Liver (tissue), 9 donors: Measurements from ENCODE around the gene ASB15. TPM values are rescaled to one million over a fixed set of nuclear protein-coding genes. Genes with fewer than 3 reads are reported as not detected.

Experiments used
- DNase-seq: peaks from one replicate; pipeline ENCODE4 v3.0.0-alpha.2; 2017; ENCODE audit warnings: low spot score
- H3K27ac ChIP-seq, 2 donors: one replicate each; pipeline ENCODE4 v1.7.0; 2013; ENCODE audit warnings: inconsistent platforms in 2 of 2, low read length in 2 of 2, control low read depth in 1 of 2, low read depth in 1 of 2, mild to moderate bottlenecking in 1 of 2
- H3K27me3 ChIP-seq, 4 donors: one replicate each; pipeline versions ENCODE4 v1.6.1 to v1.7.0; 2013; ENCODE audit warnings: low read length in 3 of 4, inconsistent platforms in 1 of 4, mild to moderate bottlenecking in 1 of 4, moderate library complexity in 1 of 4; ENCODE audit not compliant: control insufficient read depth in 4 of 4, insufficient read depth in 4 of 4
- H3K36me3 ChIP-seq, 4 donors: one replicate each; pipeline versions ENCODE4 v1.6.1 to v1.7.0; 2013; ENCODE audit warnings: low read length in 3 of 4, mild to moderate bottlenecking in 3 of 4, low read depth in 1 of 4, moderate library complexity in 1 of 4; ENCODE audit not compliant: control insufficient read depth in 4 of 4, insufficient read depth in 3 of 4
- H3K4me1 ChIP-seq, 4 donors: one replicate each; pipeline versions ENCODE4 v1.6.1 to v1.7.0; 2013; ENCODE audit warnings: low read length in 3 of 4, mild to moderate bottlenecking in 3 of 4, moderate library complexity in 1 of 4; ENCODE audit not compliant: control insufficient read depth in 4 of 4, insufficient read depth in 4 of 4
- H3K4me3 ChIP-seq, 3 donors: one replicate each; pipeline versions ENCODE4 v1.6.1 to v1.7.0; 2013; ENCODE audit warnings: low read length in 3 of 3, control low read depth in 1 of 3, low read depth in 1 of 3, mild to moderate bottlenecking in 1 of 3
- H3K9ac ChIP-seq, 2 donors: one replicate each; pipeline ENCODE4 v1.7.0; 2013; ENCODE audit warnings: low read length in 2 of 2, mild to moderate bottlenecking in 2 of 2, moderate library complexity in 2 of 2, control low read depth in 1 of 2, low read depth in 1 of 2
- H3K9me3 ChIP-seq, 4 donors: one replicate each; pipeline versions ENCODE4 v1.6.1 to v1.7.0; 2013; ENCODE audit warnings: low read length in 3 of 4; ENCODE audit not compliant: control insufficient read depth in 4 of 4
- CTCF ChIP-seq: fragments of 150-350 bp; IDR thresholded peaks from 2 replicates; pipeline ENCODE4 v1.5.1; 2017; ENCODE audit warnings: improper control_type of control experiment, low read depth, low read length; ENCODE audit not compliant: missing input control
- EGR1 ChIP-seq, 2 donors: IDR thresholded peaks; 2 replicates each; pipeline ENCODE4 v1.6.1; 2016 to 2018; ENCODE audit warnings: antibody characterized with exemption in 2 of 2, low read depth in 2 of 2
- FOXA2 ChIP-seq: IDR thresholded peaks from 2 replicates; pipeline ENCODE4 v1.6.1; 2016; ENCODE audit warnings: antibody characterized with exemption
- GABPA ChIP-seq, 2 donors: IDR thresholded peaks in 1 of 2; conservative IDR thresholded peaks in 1 of 2; 2 replicates each; pipeline ENCODE4 v1.6.1; 2016; ENCODE audit warnings: antibody characterized with exemption in 2 of 2, mild to moderate bottlenecking in 1 of 2, moderate library complexity in 1 of 2
- HNF4A ChIP-seq, 2 donors: conservative IDR thresholded peaks; 2 replicates each; pipeline ENCODE4 v1.6.1; 2016; ENCODE audit warnings: antibody characterized with exemption in 2 of 2, mild to moderate bottlenecking in 2 of 2
- HNF4G ChIP-seq: IDR thresholded peaks from 2 replicates; pipeline ENCODE4 v1.6.1; 2016; ENCODE audit warnings: antibody characterized with exemption
- JUND ChIP-seq, 2 donors: IDR thresholded peaks; 2 replicates each; pipeline ENCODE4 v1.6.1; 2016; ENCODE audit warnings: antibody characterized with exemption in 2 of 2
- MAX ChIP-seq: IDR thresholded peaks from 2 replicates; pipeline ENCODE4 v1.6.1; 2016; ENCODE audit warnings: antibody characterized with exemption
- RAD21 ChIP-seq, 2 donors: IDR thresholded peaks; 2 replicates each; pipeline ENCODE4 v1.6.1; 2016; ENCODE audit warnings: antibody characterized with exemption in 2 of 2, mild to moderate bottlenecking in 2 of 2
- RXRA ChIP-seq, 2 donors: IDR thresholded peaks; 2 replicates each; pipeline ENCODE4 v1.6.1; 2017 to 2018; ENCODE audit warnings: antibody characterized with exemption in 2 of 2, mild to moderate bottlenecking in 1 of 2
- SP1 ChIP-seq: IDR thresholded peaks from 2 replicates; pipeline ENCODE4 v1.6.1; 2018; ENCODE audit warnings: antibody characterized with exemption, mild to moderate bottlenecking
- YY1 ChIP-seq: IDR thresholded peaks from 2 replicates; pipeline ENCODE4 v1.6.1; 2016; ENCODE audit warnings: antibody characterized with exemption, mild to moderate bottlenecking
- ZBTB33 ChIP-seq: IDR thresholded peaks from 2 replicates; pipeline ENCODE4 v1.6.1; 2016; ENCODE audit warnings: antibody characterized with exemption
- WGBS: extraction: QIAGEN DNeasy Blood & Tissue Kit; methylation state at CpG from one replicate; pipeline ENCODE4 v1.1.7; 2013; 5-methylcytosine and 5-hydroxymethylcytosine counted together
- polyA plus RNA-seq, 2 donors: library from polyadenylated mRNA; stranded (reverse) in 1 of 2; unstranded in 1 of 2; fragments of 200-250 nt in 1 of 2; fragments of >200 nt in 1 of 2; fragmentation: Nextera tagmentation in 1 of 2; extraction: Ambion mirVana in 1 of 2; gene quantifications; one replicate each; pipeline versions ENCODE4 v1.2.1 to v1.2.3, GENCODE V29; 2013 to 2015
- total RNA-seq, 2 donors: library from RNA; depleted of rRNA; stranded (reverse); fragments of >200 nt; gene quantifications; one replicate each; pipeline ENCODE4 v1.2.3, GENCODE V29; 2014
- TF ChIP-seq, protein P1 (sequence below): IDR thresholded peaks from 2 replicates; pipeline ENCODE4 v1.6.1; 2016; ENCODE audit warnings: antibody characterized with exemption, mild to moderate bottlenecking
- TF ChIP-seq, protein P2 (sequence below): IDR thresholded peaks from 2 replicates; pipeline ENCODE4 v1.6.1; 2016; ENCODE audit warnings: antibody characterized with exemption
- donor health status: healthy.
- donor health status: healthy.
- donor health status: healthy.
- donor health status: healthy.
- donor health status: healthy.

Gene ASB15
- total and polyA plus RNA-seq, 4 donors: not detected

GRCh38 chr7:123647106-123647730, 45.6 kb downstream of the ASB15 start:
- WGBS: 94% methylated on average over 7 of the region's 7 CpGs
- DNase-seq: no peak
- Histone ChIP-seq H3K27ac (no peak overlapping the region), H3K36me3 (no peaks in the 10 kb centered on the region), H3K9ac (no peak overlapping the region), H3K9me3 (no peaks in the 10 kb centered on the region), H3K4me3 (no peak overlapping the region), H3K27me3 (no peaks in the 10 kb centered on the region), H3K4me1 (peaks cover 0 to 13% (median 9%) of the 10 kb centered on the region in 4 donors)
- TF ChIP-seq HNF4G (no peak), YY1 (no peak), ZBTB33 (no peak), GABPA (IDR thresholded peaks at IDR 0.05 in 1 of 2, conservative IDR thresholded peaks at IDR 0.05 in 1 of 2) (no peak), CTCF (no peak)

DNA sequence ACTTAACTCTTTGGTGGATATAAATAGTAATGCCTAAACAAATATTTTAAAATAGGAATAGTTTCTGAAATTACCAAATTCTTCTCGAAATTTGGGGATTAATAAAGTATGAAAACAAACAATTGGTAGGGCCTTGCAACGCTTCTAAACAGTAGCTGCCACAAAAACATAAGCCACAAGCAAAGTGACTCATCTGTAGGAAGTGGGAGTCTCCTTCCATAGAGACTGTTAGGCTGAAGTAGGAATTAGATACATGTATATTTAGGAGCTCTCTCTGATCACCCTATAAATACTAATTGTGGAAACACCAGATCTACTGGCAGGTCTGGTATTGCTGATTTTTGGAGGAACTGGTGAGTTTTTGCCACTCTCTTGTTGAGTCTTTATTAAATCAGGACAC, 48.3 kb downstream of the ASB15 start:
- Histone ChIP-seq H3K4me1 (peaks cover 0 to 5% (median 0%) of the 10 kb centered on the region in 4 donors), H3K9ac (no peak overlapping the region), H3K27ac (no peak overlapping the region), H3K27me3 (no peaks in the 10 kb centered on the region), H3K9me3 (no peaks in the 10 kb centered on the region), H3K4me3 (no peak overlapping the region), H3K36me3 (no peaks in the 10 kb centered on the region)
- 84% methylated on average over 2 of the region's 2 CpGs for WGBS
- DNase-seq: no peak
- TF ChIP-seq ZBTB33 (no peak), HNF4G (no peak), YY1 (no peak), CTCF (no peak), SP1 (no peak), RXRA (IDR thresholded peaks at IDR 0.05) (no peak), RAD21 (IDR thresholded peaks at IDR 0.05) (no peak), EGR1 (IDR thresholded peaks at IDR 0.05; ENCODE audit: low read depth in 2 of 2) (no peak), HNF4A (conservative IDR thresholded peaks at IDR 0.05) (no peak), MAX (no peak), JUND (IDR thresholded peaks at IDR 0.05) (no peak), GABPA (IDR thresholded peaks at IDR 0.05 in 1 of 2, conservative IDR thresholded peaks at IDR 0.05 in 1 of 2) (no peak), FOXA2 (no peak)
- TF ChIP-seq, protein P1, sequence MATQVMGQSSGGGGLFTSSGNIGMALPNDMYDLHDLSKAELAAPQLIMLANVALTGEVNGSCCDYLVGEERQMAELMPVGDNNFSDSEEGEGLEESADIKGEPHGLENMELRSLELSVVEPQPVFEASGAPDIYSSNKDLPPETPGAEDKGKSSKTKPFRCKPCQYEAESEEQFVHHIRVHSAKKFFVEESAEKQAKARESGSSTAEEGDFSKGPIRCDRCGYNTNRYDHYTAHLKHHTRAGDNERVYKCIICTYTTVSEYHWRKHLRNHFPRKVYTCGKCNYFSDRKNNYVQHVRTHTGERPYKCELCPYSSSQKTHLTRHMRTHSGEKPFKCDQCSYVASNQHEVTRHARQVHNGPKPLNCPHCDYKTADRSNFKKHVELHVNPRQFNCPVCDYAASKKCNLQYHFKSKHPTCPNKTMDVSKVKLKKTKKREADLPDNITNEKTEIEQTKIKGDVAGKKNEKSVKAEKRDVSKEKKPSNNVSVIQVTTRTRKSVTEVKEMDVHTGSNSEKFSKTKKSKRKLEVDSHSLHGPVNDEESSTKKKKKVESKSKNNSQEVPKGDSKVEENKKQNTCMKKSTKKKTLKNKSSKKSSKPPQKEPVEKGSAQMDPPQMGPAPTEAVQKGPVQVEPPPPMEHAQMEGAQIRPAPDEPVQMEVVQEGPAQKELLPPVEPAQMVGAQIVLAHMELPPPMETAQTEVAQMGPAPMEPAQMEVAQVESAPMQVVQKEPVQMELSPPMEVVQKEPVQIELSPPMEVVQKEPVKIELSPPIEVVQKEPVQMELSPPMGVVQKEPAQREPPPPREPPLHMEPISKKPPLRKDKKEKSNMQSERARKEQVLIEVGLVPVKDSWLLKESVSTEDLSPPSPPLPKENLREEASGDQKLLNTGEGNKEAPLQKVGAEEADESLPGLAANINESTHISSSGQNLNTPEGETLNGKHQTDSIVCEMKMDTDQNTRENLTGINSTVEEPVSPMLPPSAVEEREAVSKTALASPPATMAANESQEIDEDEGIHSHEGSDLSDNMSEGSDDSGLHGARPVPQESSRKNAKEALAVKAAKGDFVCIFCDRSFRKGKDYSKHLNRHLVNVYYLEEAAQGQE: no peak
- TF ChIP-seq, protein P2, sequence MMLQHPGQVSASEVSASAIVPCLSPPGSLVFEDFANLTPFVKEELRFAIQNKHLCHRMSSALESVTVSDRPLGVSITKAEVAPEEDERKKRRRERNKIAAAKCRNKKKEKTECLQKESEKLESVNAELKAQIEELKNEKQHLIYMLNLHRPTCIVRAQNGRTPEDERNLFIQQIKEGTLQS: no peak
